T-cell (primary cell): ENCODE results near the gene PLEKHM1. TPM values are rescaled to one million over a fixed set of nuclear protein-coding genes. Genes with fewer than 3 reads are reported as not detected.
A peak's percentile ranks its signal among the peaks of the same experiment; 100 is the strongest.

Experiments
- ATAC-seq, 4 experiments: fragments of 200-7000 bp in 3 of 4; fragments of 150-1000 bp in 1 of 4; cut with Tn5 transposase; replicated peaks in 1 of 4; 1 replicate in 3 of 4; 2 replicates in 1 of 4; pipeline ENCODE4 v1.10.0; 2021; ENCODE audit warnings: moderate library complexity in 3 of 4, mild to moderate bottlenecking in 2 of 4, moderate number of reproducible peaks in 1 of 4
- CTCF ChIA-PET, 2 donors: fragments of 300-600 bp; sonication (Branson Sonifier 250); formaldehyde crosslinking; loops; one replicate each; lab custom pipeline; 2022; ENCODE audit warnings: antibody characterized with exemption in 2 of 2; lab: Charles Lee
- POLR2A ChIA-PET, 2 donors: fragments of 300-600 bp; sonication (Branson Sonifier 250); formaldehyde crosslinking; loops; one replicate each; lab custom pipeline; 2022; ENCODE audit warnings: antibody characterized with exemption in 2 of 2; lab: Charles Lee
- DNase-seq, 35 experiments: peaks; one replicate each; pipeline versions ENCODE4 v3.0.0 to v3.0.0-alpha.2; 2013 to 2023
- H3K27ac ChIP-seq: one replicate; pipeline ENCODE4 v1.5.1; 2013; ENCODE audit warnings: low read length
- H3K27me3 ChIP-seq, 2 experiments: replicated peaks in 1 of 2; 1 replicate in 1 of 2; 2 replicates in 1 of 2; pipeline versions ENCODE4 v1.6.1 to v1.7.0; 2013; ENCODE audit warnings: low read length in 1 of 2, mixed read lengths in 1 of 2; ENCODE audit not compliant: control insufficient read depth in 2 of 2, insufficient read depth in 2 of 2; ENCODE audit errors: extremely low read depth in 1 of 2
- H3K36me3 ChIP-seq, 2 donors: 1 replicate in 1 of 2; 2 replicates in 1 of 2; pipeline versions ENCODE4 v1.6.1 to v1.7.0; 2013; ENCODE audit warnings: low read length in 1 of 2; ENCODE audit not compliant: control insufficient read depth in 2 of 2, insufficient read depth in 1 of 2; ENCODE audit errors: extremely low read depth in 1 of 2
- H3K4me1 ChIP-seq, 2 experiments: 1 replicate in 1 of 2; 2 replicates in 1 of 2; pipeline versions ENCODE4 v1.6.1 to v1.7.0; 2013; ENCODE audit warnings: low read length in 2 of 2, mixed read lengths in 1 of 2; ENCODE audit not compliant: insufficient read depth in 2 of 2, control insufficient read depth in 1 of 2; ENCODE audit errors: extremely low read depth in 1 of 2
- H3K4me3 ChIP-seq, 2 donors: 1 replicate in 1 of 2; 2 replicates in 1 of 2; pipeline versions ENCODE4 v1.5.1 to v1.7.0; 2013; ENCODE audit warnings: mild to moderate bottlenecking in 2 of 2, low read length in 1 of 2, moderate library complexity in 1 of 2; ENCODE audit not compliant: control insufficient read depth in 1 of 2; ENCODE audit errors: extremely low read depth in 1 of 2
- H3K9me3 ChIP-seq: 2 replicates; pipeline ENCODE4 v1.7.0; 2013
- H3K27ac Mint-ChIP-seq, 2 donors: one replicate each; pipeline ENCODE4 v1.8.0; 2020 to 2021; ENCODE audit warnings: mild to moderate bottlenecking in 2 of 2, mixed read lengths in 2 of 2
- H3K27me3 Mint-ChIP-seq, 2 donors: one replicate each; pipeline ENCODE4 v1.8.0; 2021 to 2022; ENCODE audit warnings: mixed read lengths in 2 of 2
- H3K36me3 Mint-ChIP-seq: one replicate; pipeline ENCODE4 v1.8.0; 2021; ENCODE audit warnings: mixed read lengths
- H3K4me1 Mint-ChIP-seq, 3 donors: one replicate each; pipeline ENCODE4 v1.8.0; 2020 to 2022; ENCODE audit warnings: mixed read lengths in 3 of 3, mild to moderate bottlenecking in 1 of 3
- H3K4me3 Mint-ChIP-seq, 3 donors: one replicate each; pipeline ENCODE4 v1.8.0; 2020 to 2022; ENCODE audit warnings: mild to moderate bottlenecking in 3 of 3, mixed read lengths in 3 of 3, moderate library complexity in 3 of 3
- H3K9me3 Mint-ChIP-seq, 3 donors: one replicate each; pipeline ENCODE4 v1.8.0; 2020 to 2022; ENCODE audit warnings: mixed read lengths in 3 of 3
- WGBS: methylation state at CpG from one replicate; pipeline ENCODE4 v1.1.5; 2013; ENCODE audit warnings: missing lambda C conversion rate; ENCODE audit not compliant: insufficient coverage; 5-methylcytosine and 5-hydroxymethylcytosine counted together
- total RNA-seq, 35 experiments: library from RNA in 6 of 35; stranded (reverse) in 6 of 35; fragments of 120-200 nt in 1 of 35; gene quantifications; one replicate each; pipeline versions ENCODE4 v1.2.1 to v1.2.4 and lab custom pipeline; 2013 to 2026

Gene PLEKHM1
- total RNA-seq, 5 donors from 2014 or later (not counting 1 experiment from before 2014, with no cell fraction given) = 77.8 to 105 (median 79.4) TPM

DNA sequence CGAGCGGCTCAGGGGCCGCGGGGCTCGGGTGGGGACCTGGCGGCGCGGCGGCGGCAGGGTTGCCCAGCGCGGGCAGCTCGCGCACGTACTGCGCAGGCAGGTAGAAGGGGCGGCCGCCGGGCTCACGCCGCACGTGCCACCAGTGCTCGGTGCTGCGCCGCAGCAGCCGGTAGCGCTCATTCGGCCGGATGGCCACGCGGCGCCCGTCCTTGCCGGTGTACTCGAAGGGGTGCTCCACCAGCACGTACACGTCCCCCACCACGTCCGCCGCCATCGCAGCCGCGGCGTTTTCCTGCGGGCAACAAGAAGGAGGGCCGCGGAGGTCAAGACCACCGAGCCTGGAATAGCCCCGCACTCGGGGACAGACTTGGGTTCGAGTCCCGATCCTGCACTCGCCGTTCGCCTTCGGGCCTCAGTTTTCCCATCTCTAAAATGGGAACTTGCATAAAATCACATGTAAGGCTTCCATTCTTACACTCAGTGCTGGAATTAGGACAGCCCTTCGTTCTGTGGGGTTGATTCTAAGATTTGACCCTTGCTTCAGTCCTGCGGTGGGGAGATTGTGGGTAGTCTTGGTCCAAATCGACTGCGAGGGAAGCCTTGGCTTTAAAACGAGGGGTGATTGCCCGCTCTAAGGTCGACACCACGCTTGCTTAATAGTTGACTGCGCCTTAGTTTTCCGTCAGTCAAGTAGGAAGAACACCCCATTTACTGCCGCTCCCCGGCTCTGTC lies 60.3 kb downstream of the PLEKHM1 start:
- Histone ChIP-seq H3K4me1 (peaks cover 2 to 45% of the 10 kb centered on the region in 2 experiments), H3K27ac (no peak overlapping the region), H3K9me3 (no peaks in the 10 kb centered on the region), H3K4me3 (peak overlapping the region in 1 of 2 donors; percentile 63), H3K36me3 (no peaks in the 10 kb centered on the region), H3K27me3 (peaks cover 0 to 7% of the 10 kb centered on the region in 2 experiments)
- Mint-ChIP-seq H3K36me3 (no peaks in the 10 kb centered on the region), H3K9me3 (no peaks in the 10 kb centered on the region), H3K27me3 (no peaks in the 10 kb centered on the region), H3K27ac (peak overlapping the region in 1 of 2 donors; percentile 11), H3K4me3 (peak overlapping the region; percentile 71 to 82 (median 80)), H3K4me1 (peaks cover 23 to 28% (median 25%) of the 10 kb centered on the region in 3 donors)
- no peak for DNase-seq
- 94% methylated on average over 63 of the region's 68 CpGs for WGBS
- ChIA-PET POLR2A (interaction anchor here in 1 of 2 donors (0.6 kb wide), 1 partner anchor 12 kb away, joined by 10 read pairs; no protein-coding TSS in a partner anchor), CTCF (no interaction called here)
- ATAC-seq = no peak

DNA sequence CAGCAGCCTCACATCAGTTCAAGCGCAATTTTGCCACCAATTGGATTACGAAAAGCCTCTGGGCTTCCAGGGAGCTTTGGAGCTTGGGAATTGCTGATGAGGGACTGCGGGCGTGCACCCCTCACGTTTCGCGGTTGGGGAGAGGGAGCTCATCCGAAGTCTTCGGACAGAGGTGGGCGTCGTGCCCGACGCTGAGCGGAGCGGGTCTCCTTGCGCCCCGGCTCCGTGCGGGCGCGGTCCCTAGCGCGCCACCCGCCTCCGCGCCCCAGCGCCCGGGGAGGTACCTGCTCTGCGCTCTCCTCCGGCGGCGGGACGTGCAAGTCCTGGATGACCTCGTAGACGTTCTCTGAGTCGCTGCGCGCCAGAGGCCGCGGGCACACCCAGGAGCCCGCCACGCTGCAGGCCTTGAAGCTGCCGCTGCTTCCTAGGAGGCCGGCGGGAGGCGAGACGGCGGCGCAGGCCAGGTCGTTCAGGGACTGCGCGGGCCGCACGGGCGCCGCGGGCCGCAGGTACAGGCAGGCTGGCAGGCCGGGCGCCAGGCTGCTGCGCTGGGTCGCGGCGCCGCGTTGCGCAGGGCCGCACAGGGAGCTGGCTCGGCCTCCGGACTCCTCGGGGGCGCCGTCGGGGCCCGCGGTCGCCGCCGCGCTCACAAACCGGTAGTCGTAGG lies 61.0 kb downstream of the PLEKHM1 start:
- peak overlapping the region in 2 of 3 donors; percentile 61 to 76 for H3K4me3 Mint-ChIP-seq
- no peaks in the 10 kb centered on the region for H3K36me3 Mint-ChIP-seq
- no peak for ATAC-seq
- no peaks in the 10 kb centered on the region for H3K27me3 Mint-ChIP-seq
- ChIA-PET CTCF (no interaction called here), POLR2A (no interaction called here)
- Histone ChIP-seq H3K4me1 (peaks cover 2 to 45% of the 10 kb centered on the region in 2 experiments), H3K27ac (no peak overlapping the region), H3K36me3 (no peaks in the 10 kb centered on the region), H3K9me3 (no peaks in the 10 kb centered on the region), H3K27me3 (peaks cover 0 to 7% of the 10 kb centered on the region in 2 experiments), H3K4me3 (no peak overlapping the region)
- no peak overlapping the region for H3K27ac Mint-ChIP-seq
- 94% methylated on average over 80 of the region's 82 CpGs for WGBS
- H3K4me1 Mint-ChIP-seq = peaks cover 23 to 28% (median 25%) of the 10 kb centered on the region in 3 donors
- H3K9me3 Mint-ChIP-seq = no peaks in the 10 kb centered on the region
- DNase-seq = no peak

DNA sequence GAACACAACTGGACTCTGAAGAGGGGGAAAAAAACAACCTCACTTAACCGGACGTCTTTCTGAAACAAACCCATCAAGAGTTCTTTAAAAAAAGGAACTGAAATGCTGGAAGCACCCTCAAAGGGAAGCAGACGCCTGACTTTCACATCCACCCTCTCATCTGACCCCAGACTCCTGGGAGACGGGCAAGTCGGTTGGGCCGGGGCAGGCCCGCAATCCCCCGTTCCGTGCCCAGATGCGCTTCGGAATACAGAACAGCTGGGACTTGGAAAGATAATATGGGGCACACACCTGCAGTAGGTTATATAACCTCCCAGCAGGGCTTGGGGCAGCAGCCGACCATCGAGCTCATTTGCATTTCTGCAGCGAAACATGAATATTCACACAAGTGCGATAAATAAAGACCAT lies 61.6 kb downstream of the PLEKHM1 start:
- Histone ChIP-seq H3K9me3 (no peaks in the 10 kb centered on the region), H3K27ac (no peak overlapping the region), H3K36me3 (no peaks in the 10 kb centered on the region), H3K4me3 (no peak overlapping the region), H3K4me1 (peaks cover 2 to 45% of the 10 kb centered on the region in 2 experiments), H3K27me3 (peaks cover 0 to 7% of the 10 kb centered on the region in 2 experiments)
- ChIA-PET POLR2A (no interaction called here), CTCF (no interaction called here)
- WGBS = 65% methylated on average over 11 of the region's 15 CpGs
- Mint-ChIP-seq H3K4me1 (peaks cover 23 to 28% (median 25%) of the 10 kb centered on the region in 3 donors), H3K27ac (no peak overlapping the region), H3K9me3 (no peaks in the 10 kb centered on the region), H3K27me3 (no peaks in the 10 kb centered on the region), H3K36me3 (no peaks in the 10 kb centered on the region), H3K4me3 (peak overlapping the region in 2 of 3 donors; percentile 61 to 76)
- ATAC-seq (no peak), DNase-seq (no peak)

DNA sequence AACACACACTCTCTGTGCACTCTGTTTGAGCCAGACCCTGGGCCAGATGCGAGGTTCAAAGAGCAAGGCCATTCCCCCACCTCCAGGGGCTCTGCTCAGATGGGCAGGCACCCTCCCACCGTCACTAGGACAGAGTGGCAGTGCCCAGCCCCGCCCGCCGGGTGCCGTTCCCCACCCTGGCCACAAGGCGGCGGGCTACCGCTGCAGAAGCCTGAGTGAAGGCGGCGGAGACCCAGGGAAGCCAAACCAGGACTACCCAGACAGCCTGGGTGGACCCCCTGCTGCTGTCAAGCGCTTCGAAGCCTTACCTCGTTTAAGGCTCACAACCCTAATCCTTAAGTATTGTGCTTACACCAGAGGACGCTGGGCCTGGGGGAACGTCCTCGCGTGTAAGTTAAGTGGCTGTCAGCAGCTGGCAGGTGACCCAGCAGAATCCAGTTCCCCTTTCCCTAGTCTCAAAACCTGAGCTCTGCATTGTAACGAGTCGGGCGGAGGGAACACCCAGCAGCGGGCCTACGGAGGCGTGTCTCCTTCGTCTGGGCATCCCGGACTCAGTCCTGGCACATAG lies 62.4 kb downstream of the PLEKHM1 start:
- POLR2A ChIA-PET = no interaction called here
- Histone ChIP-seq H3K4me3 (peak overlapping the region in 1 of 2 donors; percentile 3), H3K4me1 (peaks cover 2 to 43% of the 10 kb centered on the region in 2 experiments), H3K27ac (no peak overlapping the region), H3K9me3 (no peaks in the 10 kb centered on the region), H3K36me3 (no peaks in the 10 kb centered on the region), H3K27me3 (peaks cover 0 to 7% of the 10 kb centered on the region in 2 experiments)
- CTCF ChIA-PET = interaction anchor here in 1 of 2 donors (0.6 kb wide), 1 partner anchor 151 kb away, joined by 3 read pairs; no protein-coding TSS in a partner anchor
- H3K36me3 Mint-ChIP-seq = no peaks in the 10 kb centered on the region
- no peaks in the 10 kb centered on the region for H3K9me3 Mint-ChIP-seq
- DNase-seq = peak; percentile 38 to 85 (median 69)
- no peaks in the 10 kb centered on the region for H3K27me3 Mint-ChIP-seq
- 2% methylated on average over 26 of the region's 26 CpGs for WGBS
- ATAC-seq = peak; percentile 74 to 83 (median 78)
- peak overlapping the region; percentile 41 to 69 for H3K27ac Mint-ChIP-seq
- H3K4me1 Mint-ChIP-seq = peaks cover 23 to 26% (median 23%) of the 10 kb centered on the region in 3 donors
- peak overlapping the region; percentile 51 to 76 (median 61) for H3K4me3 Mint-ChIP-seq

DNA sequence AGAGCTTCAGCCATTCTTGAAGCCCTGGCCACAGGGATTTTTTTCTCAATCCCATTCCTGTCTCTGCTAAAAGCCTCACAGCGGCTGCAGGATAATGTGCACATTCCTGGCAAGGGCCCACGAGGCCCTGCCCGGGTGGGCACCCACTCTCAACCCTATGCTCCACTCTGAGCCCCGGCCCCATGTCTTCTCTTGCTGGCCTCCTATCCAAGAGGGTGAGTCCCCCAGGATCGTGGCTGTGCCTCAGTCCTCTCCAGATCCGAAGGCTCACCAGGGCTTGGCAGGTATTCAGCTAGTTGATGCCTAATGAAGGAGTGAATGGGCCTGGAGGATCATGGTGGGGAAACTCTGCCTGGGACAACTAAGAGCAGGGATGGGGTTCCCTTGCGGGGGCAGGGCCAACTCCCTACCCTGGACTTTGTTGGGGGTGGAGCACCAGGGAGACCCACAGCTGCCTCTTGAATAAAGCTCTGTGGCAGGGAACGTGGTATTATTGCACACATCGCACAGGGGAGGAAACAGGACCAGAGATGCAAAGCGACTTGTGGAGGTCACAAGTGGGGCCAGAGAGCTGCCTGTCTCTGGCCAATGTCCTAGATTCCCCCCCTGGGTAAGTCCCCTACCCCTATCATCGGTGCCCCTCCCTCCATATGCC lies 63.2 kb downstream of the PLEKHM1 start:
- H3K36me3 Mint-ChIP-seq = no peaks in the 10 kb centered on the region
- H3K4me1 Mint-ChIP-seq = peaks cover 20 to 25% (median 23%) of the 10 kb centered on the region in 3 donors
- no peak for ATAC-seq
- peaks cover 2 to 37% of the 10 kb centered on the region in 2 experiments for H3K4me1 ChIP-seq
- H3K36me3 ChIP-seq = no peaks in the 10 kb centered on the region
- no peak overlapping the region for H3K27ac ChIP-seq
- no peaks in the 10 kb centered on the region for H3K9me3 Mint-ChIP-seq
- H3K27ac Mint-ChIP-seq = no peak overlapping the region
- H3K27me3 ChIP-seq = peaks cover 0 to 7% of the 10 kb centered on the region in 2 experiments
- H3K27me3 Mint-ChIP-seq = no peaks in the 10 kb centered on the region
- no peak overlapping the region for H3K4me3 Mint-ChIP-seq
- ChIA-PET POLR2A (no interaction called here), CTCF (no interaction called here)
- no peak overlapping the region for H3K4me3 ChIP-seq
- 72% methylated on average over 5 of the region's 11 CpGs for WGBS
- H3K9me3 ChIP-seq = no peaks in the 10 kb centered on the region
- DNase-seq = no peak

DNA sequence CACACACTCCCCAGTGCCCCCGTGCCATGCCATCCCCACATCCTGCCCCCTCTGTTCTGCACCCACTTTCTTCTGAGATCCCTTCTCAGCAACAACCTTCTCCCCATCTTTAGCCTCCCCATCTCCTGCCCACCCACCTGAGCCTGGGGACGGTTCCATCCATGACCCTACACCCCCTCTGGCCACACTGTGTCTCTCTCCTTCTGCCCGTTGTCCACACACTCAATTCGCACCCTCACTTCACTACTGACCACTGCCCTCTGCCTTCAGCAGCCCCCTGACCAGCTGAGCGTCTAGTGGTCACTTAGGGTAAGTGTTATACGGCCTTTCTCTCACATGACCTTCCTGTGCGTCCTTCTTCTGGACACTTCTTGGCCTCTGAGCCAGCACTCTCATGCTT lies 64.0 kb downstream of the PLEKHM1 start:
- ChIA-PET CTCF (no interaction called here), POLR2A (no interaction called here)
- no peak overlapping the region for H3K4me3 Mint-ChIP-seq
- no peaks in the 10 kb centered on the region for H3K36me3 ChIP-seq
- no peak overlapping the region for H3K4me3 ChIP-seq
- no peaks in the 10 kb centered on the region for H3K36me3 Mint-ChIP-seq
- ATAC-seq = no peak
- H3K9me3 Mint-ChIP-seq = no peaks in the 10 kb centered on the region
- H3K27me3 Mint-ChIP-seq = no peaks in the 10 kb centered on the region
- H3K27ac ChIP-seq = no peak overlapping the region
- H3K9me3 ChIP-seq = no peaks in the 10 kb centered on the region
- WGBS = 71% methylated on average over 6 of the region's 7 CpGs
- no peak overlapping the region for H3K27ac Mint-ChIP-seq
- H3K27me3 ChIP-seq = peaks cover 0 to 7% of the 10 kb centered on the region in 2 experiments
- peaks cover 20 to 25% (median 23%) of the 10 kb centered on the region in 3 donors for H3K4me1 Mint-ChIP-seq
- peaks cover 0 to 29% of the 10 kb centered on the region in 2 experiments for H3K4me1 ChIP-seq
- DNase-seq = no peak
